Measurements from ENCODE around the gene ANKRD63.

GRCh38 chr15:40233727-40234577 is 48.9 kb downstream of the ANKRD63 start:
- TF ChIP-seq POLR2A (IDR thresholded peaks at IDR 0.05) (no peak), EP300 (IDR thresholded peaks at IDR 0.05) (no peak)
- TF ChIP-seq, protein P1, sequence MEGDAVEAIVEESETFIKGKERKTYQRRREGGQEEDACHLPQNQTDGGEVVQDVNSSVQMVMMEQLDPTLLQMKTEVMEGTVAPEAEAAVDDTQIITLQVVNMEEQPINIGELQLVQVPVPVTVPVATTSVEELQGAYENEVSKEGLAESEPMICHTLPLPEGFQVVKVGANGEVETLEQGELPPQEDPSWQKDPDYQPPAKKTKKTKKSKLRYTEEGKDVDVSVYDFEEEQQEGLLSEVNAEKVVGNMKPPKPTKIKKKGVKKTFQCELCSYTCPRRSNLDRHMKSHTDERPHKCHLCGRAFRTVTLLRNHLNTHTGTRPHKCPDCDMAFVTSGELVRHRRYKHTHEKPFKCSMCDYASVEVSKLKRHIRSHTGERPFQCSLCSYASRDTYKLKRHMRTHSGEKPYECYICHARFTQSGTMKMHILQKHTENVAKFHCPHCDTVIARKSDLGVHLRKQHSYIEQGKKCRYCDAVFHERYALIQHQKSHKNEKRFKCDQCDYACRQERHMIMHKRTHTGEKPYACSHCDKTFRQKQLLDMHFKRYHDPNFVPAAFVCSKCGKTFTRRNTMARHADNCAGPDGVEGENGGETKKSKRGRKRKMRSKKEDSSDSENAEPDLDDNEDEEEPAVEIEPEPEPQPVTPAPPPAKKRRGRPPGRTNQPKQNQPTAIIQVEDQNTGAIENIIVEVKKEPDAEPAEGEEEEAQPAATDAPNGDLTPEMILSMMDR (IDR thresholded peaks at IDR 0.05) = no peak

Data from ovary (tissue), 3 donors.